Lower leg skin (tissue), 4 donors: ENCODE results near the gene ASB13. TPM values are rescaled to one million over a fixed set of nuclear protein-coding genes. Genes with fewer than 3 reads are reported as not detected.

ENCODE experiments used
- DNase-seq, 2 donors: peaks; one replicate each; pipeline ENCODE4 v3.0.0-alpha.2; 2019; ENCODE audit warnings: low spot score in 2 of 2
- H3K4me3 ChIP-seq: fragments of 200-600 bp; sonication (generic); 2 replicates; pipeline ENCODE4 v1.5.1; 2017; ENCODE audit warnings: mild to moderate bottlenecking, low read depth; ENCODE audit not compliant: poor library complexity, severe bottlenecking
- CTCF ChIP-seq, 3 donors: fragments of 450-650 bp; IDR thresholded peaks; one replicate each; pipeline ENCODE4 v1.5.1; 2016; ENCODE audit warnings: antibody characterized with exemption in 3 of 3, mild to moderate bottlenecking in 3 of 3, moderate library complexity in 2 of 3
- POLR2A ChIP-seq, 2 donors: fragments of 450-650 bp; IDR thresholded peaks; one replicate each; pipeline ENCODE4 v1.6.1; 2016 to 2017; ENCODE audit warnings: antibody characterized with exemption in 2 of 2, mild to moderate bottlenecking in 1 of 2, moderate library complexity in 1 of 2
- WGBS, 2 donors: methylation state at CpG; one replicate each; pipeline ENCODE4 v1.1.5; 2018; 5-methylcytosine and 5-hydroxymethylcytosine counted together
- intact Hi-C: fragments of 100-400 bp; cut with DNase I; formaldehyde crosslinking; loops from one replicate; pipeline ENCODE4 v1.15.0; 2023; ENCODE audit warnings: low total_unique reads
- total RNA-seq, 4 donors: library from RNA; depleted of rRNA; stranded (reverse); fragments of >200 nt; gene quantifications; one replicate each; pipeline ENCODE4 v1.1.0, GENCODE V29; 2016

ASB13 gene
- total RNA-seq, 4 donors from 2014 or later: 9.9 to 28.5 (median 18.4) TPM

- no peak overlapping the region for H3K4me3 ChIP-seq
- TF ChIP-seq CTCF (IDR thresholded peaks at IDR 0.05) (no peak), POLR2A (IDR thresholded peaks at IDR 0.05) (no peak)
- 47 to 48% methylated on average over 5 of the region's 5 CpGs for WGBS, 2 donors
- intact Hi-C loops: loop anchor here (10.0 kb wide), 1 partner anchor 193 kb away; no protein-coding TSS in a partner anchor
- no peak for DNase-seq
Measured at GRCh38 chr10:5681930-5682329, 15.5 kb upstream of the ASB13 start.

- 76 to 86% methylated on average over 2 of the region's 2 CpGs for WGBS, 2 donors
- DNase-seq: no peak
- no peak overlapping the region for H3K4me3 ChIP-seq
- intact Hi-C loops: loop anchor here (10.0 kb wide), 1 partner anchor 195 kb away; no protein-coding TSS in a partner anchor
- no peak for TF ChIP-seq CTCF (IDR thresholded peaks at IDR 0.05)
- TF ChIP-seq POLR2A (IDR thresholded peaks at IDR 0.05): no peak
Measured at GRCh38 chr10:5679606-5680005, 13.2 kb upstream of the ASB13 start.

GRCh38 chr10:5679037-5679435, 12.6 kb upstream of the ASB13 start:
- TF ChIP-seq POLR2A (IDR thresholded peaks at IDR 0.05) (no peak), CTCF (IDR thresholded peaks at IDR 0.05) (no peak)
- no peak overlapping the region for H3K4me3 ChIP-seq
- DNase-seq: no peak
- intact Hi-C loops: no loop called here
- 89% methylated on average over 3 of the region's 3 CpGs for WGBS, 2 donors

- 73 to 75% methylated on average over 9 of the region's 9 CpGs for WGBS, 2 donors
- no peak for TF ChIP-seq CTCF (IDR thresholded peaks at IDR 0.05)
- no peak for TF ChIP-seq POLR2A (IDR thresholded peaks at IDR 0.05)
- DNase-seq: no peak
- intact Hi-C loops: no loop called here
- no peak overlapping the region for H3K4me3 ChIP-seq
Measured at GRCh38 chr10:5678397-5679036, 12.1 kb upstream of the ASB13 start.

GRCh38 chr10:5670662-5671375, 4.4 kb upstream of the ASB13 start:
- intact Hi-C loops: no loop called here
- 73% methylated on average over 8 of the region's 8 CpGs for WGBS, 2 donors
- TF ChIP-seq POLR2A (IDR thresholded peaks at IDR 0.05) (no peak), CTCF (IDR thresholded peaks at IDR 0.05) (no peak)
- DNase-seq: peak in 1 of 2 donors; percentile 1
- H3K4me3 ChIP-seq: no peak overlapping the region
